Measurements from ENCODE around the gene KLHDC9.

KLHDC9 gene

DNA sequence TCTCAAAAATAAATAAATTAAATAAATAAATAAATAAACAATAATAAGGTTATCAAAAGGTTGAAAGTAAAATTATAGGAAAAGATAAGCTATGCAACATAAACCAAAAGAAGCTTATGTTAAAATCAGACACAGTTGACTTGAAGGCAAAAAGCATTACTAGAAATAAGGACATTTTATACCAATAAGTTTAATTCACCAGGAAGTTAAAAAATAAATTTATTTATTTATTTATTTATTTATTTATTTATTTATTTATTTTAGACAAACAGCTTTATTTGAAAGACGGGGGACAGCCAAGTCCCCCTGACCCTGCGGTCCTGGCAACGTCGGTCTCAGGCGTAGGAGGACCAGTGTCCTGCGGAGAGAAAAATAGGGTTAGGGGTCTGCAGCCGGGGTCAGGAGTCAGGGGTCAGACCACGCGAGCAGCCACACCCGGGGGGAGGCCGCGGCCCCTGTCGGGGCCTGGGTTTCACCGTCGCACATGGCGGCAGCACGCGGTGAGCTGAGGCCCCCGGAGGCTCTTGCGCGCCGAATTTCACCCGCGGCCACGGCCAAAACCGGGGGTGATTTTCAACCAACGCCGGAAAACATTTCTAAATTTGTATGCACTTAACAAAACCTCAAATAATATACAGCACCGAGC, 42.7 kb downstream of the KLHDC9 start:
- DNase-seq (ENCODE audit: low spot score) = no peak
- ChIA-PET CTCF (interaction anchor here (0.6 to 0.7 kb wide), 5 partner anchors 20 to 1662 kb away, joined by 3 to 4 read pairs (median 3); no protein-coding TSS in a partner anchor), POLR2A (ENCODE audit: low non-redundant PET) (no interaction called here)
- H3K27ac ChIP-seq = no peak overlapping the region
- TF ChIP-seq, protein P1, sequence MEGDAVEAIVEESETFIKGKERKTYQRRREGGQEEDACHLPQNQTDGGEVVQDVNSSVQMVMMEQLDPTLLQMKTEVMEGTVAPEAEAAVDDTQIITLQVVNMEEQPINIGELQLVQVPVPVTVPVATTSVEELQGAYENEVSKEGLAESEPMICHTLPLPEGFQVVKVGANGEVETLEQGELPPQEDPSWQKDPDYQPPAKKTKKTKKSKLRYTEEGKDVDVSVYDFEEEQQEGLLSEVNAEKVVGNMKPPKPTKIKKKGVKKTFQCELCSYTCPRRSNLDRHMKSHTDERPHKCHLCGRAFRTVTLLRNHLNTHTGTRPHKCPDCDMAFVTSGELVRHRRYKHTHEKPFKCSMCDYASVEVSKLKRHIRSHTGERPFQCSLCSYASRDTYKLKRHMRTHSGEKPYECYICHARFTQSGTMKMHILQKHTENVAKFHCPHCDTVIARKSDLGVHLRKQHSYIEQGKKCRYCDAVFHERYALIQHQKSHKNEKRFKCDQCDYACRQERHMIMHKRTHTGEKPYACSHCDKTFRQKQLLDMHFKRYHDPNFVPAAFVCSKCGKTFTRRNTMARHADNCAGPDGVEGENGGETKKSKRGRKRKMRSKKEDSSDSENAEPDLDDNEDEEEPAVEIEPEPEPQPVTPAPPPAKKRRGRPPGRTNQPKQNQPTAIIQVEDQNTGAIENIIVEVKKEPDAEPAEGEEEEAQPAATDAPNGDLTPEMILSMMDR (conservative IDR thresholded peaks at IDR 0.05; ENCODE audit: low read depth) = no peak

DNA sequence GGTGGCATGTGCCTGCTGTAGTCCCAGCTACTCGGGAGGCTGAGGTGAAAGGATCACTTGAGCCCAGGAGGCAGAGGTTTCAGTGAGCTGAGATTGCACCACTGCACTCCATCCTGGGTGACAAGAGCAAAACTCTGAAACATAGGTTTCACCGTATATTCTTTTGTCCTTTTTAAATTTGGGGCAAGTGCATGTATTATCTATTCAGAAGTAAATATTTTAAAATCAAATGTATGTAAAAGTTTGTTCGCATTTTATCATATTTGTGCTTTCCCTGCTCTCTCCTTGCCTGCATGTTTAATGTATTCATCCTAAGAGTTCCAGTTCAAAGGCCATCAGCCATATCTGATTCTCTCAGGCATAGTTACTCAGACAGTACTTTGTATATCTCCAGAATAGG, 47.7 kb downstream of the KLHDC9 start:
- no peak overlapping the region for H3K27ac ChIP-seq
- TF ChIP-seq, protein P1 (conservative IDR thresholded peaks at IDR 0.05; ENCODE audit: low read depth) = no peak
- POLR2A ChIA-PET (ENCODE audit: low non-redundant PET) = no interaction called here
- no peak for DNase-seq (ENCODE audit: low spot score)
- CTCF ChIA-PET = interaction anchor here (1.0 kb wide), 1 partner anchor 311 kb away, joined by 3 read pairs; no protein-coding TSS in a partner anchor
